Hematopoietic multipotent progenitor cell treated with erythropoietin and hydrocortisone succinate and interleukin-3 and kit ligand, for 8 days (in vitro differentiated cells): ENCODE results near the gene ACKR2.

ENCODE experiments used
- DNase-seq: peaks from one replicate; pipeline ENCODE4 v3.0.0-alpha.2; 2015

The ACKR2 gene, protein sequence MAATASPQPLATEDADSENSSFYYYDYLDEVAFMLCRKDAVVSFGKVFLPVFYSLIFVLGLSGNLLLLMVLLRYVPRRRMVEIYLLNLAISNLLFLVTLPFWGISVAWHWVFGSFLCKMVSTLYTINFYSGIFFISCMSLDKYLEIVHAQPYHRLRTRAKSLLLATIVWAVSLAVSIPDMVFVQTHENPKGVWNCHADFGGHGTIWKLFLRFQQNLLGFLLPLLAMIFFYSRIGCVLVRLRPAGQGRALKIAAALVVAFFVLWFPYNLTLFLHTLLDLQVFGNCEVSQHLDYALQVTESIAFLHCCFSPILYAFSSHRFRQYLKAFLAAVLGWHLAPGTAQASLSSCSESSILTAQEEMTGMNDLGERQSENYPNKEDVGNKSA

DNA sequence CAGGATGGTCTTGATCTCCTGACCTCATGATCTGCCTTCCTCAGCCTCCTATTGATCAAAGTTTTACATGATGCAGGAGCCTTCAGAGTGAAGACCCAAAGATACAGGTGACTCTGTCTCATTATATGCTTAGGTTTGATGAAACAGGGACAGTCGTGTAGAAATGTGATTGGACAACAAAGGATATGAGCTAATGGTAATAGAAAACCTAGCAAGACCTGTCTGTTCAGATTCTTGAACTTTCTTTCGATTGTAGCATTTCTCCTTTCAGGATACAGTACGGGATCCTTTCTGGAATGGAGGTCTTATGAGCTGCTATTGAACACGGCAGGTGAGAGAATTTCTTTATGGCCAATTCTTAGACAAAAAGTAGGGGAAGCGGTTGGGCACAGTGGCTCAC, at the start of gene ACKR2:
Gene ACKR2 (plus strand): TSS at position 244 of the 400 bp plus-strand sequence. CDS start 55,058 bp downstream, outside the sequence.
- no peak for DNase-seq

DNA sequence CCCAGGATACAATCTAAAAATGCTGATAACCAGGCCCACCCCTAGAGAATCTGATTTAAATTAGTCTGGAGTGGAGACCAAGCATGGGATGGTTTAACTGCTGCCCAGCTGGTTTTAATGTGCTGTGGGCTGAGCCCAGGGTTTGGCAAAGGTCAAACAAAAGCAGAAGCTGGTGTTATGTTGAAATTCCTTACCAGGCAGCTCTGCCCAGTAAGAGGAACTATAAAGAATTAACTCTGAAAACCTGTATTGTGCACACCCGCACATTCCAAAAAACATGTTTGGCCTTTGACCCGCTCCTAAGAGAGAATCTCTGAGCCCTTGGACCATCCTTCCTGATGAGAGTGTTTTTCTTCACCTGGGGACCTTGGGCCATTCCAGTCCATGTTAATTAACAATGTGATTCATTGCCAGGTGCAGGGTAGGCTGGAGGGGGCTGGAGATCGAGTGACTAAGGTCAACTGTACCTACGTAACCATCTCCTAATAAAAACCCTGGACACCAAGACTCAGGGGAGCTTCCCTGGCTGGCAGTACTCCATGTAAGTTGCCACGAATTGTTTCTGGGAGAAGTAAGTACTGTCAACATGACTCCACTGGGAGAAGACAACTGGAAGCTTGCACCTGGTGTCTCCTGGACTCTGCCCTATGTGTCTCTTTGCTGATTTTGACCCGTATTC, 47.1 kb upstream of the ACKR2 start:
- no peak for DNase-seq

DNA sequence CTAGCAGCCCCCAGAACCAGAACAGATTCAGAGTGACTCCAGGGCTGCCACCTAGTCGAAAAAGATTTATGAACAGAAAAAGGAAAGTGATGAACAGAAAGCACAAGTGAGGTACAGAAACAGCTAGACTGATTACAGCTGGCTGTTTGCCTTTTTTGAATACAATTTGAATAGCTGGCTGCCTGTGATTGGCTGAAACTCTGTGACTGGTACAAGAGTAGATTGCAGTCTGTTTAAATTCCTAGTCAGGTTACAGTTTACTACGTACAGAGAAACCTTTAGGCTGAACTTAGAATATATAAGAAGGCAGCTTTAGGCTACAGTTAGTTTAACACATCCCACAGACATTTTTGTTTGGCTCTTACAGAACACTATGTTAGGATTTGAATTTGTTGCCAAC, 46.2 kb upstream of the ACKR2 start:
- DNase-seq = no peak

DNA sequence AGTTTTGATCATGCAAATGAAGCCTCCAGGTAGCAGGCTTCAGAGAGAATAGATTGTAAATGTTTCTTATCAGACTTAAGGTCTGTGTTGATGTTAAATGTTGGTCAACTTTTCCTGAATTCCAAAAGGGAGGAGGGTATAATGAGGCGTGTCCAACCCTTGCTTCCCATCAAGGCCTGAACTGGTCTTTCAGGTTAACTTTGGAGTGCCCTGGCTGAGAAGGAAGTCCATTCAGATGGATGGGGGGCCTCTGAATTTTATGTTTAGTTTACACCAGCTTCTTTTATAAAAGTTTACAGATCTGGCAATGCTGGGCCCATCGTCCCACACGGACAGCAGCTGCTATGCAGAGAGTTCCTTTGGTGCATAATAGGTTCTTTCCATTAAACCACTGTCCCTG, 45.1 kb upstream of the ACKR2 start:
- no peak for DNase-seq

DNA sequence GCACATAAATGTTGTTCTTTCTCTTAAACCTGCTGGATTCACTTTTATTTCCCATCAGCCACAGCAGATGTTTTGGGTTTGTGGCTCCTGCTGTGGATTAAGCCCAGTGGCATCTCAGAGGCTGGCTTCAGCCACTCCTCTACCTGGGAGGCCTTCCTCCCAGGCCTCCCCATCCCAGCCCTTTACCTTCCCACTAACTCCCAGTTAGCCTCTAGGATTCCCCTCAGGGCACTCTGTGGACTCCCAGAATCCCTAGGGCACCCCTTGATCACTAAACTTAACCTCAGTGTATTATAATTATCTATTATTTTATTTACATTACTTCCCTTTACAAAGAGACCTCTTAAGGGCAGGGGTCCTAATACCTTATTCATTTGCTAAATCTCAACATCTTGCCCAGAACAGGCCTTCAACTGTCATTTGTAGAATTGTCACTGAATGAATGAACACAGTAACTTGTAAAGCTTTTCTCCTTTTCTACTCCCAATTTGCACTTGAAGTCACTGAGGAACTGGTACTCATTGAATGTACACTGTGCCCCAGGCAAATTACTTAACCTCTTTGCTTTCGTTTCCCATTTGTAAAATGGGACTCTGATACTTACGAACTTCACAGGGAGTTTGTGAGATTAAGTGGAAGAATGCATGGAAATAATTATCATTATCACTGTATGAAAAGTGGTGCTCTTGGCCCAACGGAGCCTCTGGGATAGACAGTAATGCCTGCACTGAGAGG, 44.5 kb upstream of the ACKR2 start:
- no peak for DNase-seq

DNA sequence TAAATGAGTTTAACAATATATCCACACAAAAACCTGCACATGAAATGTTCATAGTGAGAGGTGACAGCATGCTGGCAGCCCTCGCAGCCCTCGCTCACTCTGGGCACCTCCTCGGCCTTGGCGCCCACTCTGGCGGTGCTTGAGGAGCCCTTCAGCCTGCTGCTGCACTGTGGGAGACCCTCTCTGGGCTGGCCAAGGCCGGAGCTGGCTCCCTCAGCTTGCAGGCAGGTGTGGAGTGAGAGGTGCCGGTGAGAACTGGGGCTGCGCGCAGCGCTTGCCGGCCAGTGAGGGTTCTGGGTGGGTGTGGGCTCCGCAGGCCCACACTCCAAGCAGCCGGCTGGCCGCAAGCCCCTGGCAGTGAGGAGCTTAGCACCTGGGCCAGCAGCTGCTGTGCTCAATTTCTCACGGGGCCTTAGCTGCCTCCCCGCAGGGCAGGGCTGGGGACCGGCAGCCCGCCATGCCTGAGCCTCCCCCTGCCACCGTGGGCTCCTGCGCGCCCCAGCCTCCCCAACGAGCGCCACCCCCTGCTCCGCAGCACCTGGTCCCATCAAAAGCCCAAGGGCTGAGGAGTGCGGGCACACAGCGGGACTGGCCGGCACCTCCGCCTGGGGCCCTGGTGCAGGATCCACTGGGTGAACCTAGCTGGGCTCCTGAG, 39.6 kb upstream of the ACKR2 start:
- no peak for DNase-seq

DNA sequence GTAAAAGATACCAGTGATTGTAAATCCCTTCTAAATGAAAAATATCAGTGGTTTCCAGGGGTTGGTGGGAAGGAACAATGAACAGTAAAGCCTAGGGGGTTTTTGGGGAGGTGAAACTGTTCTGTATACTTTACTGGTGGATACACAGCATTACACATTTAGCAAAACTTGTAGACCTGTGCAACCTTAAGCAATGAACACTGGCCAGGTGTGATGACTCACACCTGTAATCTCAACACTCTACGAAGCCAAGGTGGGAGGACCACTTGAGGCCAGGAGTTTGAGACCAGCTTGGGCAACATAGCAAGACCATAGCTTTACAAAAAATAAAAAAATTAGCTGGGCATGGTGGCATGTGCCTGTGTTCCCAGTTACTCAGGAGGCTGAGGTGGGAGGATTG, 38.0 kb upstream of the ACKR2 start:
- DNase-seq = no peak

DNA sequence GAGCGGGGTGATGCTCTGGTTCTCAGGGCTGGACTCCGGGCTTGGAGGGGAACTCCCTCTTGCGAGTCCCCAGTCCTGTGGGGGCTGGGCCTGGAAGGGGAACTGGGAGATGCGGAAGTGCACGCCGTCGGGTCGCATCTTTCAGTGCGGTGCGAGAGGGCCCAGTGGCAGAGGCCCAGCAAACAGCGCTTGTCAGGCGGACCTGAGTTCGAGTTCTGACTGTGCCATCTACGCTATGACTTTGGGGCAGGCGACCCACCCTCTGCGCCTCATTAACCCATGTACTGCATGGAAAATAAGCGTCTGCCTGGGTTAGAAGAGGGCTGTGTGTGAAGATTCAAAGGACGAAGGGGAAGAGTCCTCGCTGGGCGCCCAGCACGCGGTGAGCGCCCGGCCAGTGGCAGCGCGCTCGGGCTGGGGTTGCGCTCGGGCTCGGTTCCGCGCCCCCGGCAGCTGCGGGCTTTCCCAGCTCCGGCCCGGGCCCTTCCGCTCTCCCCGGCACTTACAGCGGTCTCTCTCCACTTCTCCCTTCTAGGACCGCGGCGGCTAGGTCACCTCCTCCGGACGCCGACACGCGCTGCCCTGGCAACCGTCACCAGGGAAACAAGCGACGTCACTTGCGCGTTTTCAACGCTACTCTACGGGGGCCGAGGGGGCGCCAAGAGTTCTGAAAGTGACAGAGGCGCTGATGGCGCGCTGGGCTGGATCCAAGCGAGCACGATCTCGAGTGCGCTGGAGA, 36.4 kb upstream of the ACKR2 start, which contains the start of gene CCDC13:
Gene CCDC13 (minus strand): TSS at position 584 of the 739 bp plus-strand sequence. CDS start 14,908 bp downstream, outside the sequence.
- DNase-seq = peak; percentile 93

DNA sequence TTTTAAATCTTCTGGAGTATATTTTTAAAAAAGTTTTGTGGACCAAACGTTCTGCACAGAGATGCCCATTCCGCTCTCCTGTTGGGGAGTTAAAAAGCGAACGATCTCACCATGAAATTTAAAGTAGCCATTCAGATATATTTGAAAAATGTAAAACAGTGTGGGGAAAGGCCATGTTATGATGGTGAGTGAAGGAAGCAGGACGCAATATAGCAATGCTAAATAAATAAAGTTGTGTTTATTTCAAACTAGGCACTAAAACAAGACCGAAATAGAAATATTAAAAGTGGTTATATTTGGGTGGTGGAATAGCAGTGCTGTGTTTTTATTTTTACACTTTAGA, 35.9 kb upstream of the ACKR2 start:
- no peak for DNase-seq

DNA sequence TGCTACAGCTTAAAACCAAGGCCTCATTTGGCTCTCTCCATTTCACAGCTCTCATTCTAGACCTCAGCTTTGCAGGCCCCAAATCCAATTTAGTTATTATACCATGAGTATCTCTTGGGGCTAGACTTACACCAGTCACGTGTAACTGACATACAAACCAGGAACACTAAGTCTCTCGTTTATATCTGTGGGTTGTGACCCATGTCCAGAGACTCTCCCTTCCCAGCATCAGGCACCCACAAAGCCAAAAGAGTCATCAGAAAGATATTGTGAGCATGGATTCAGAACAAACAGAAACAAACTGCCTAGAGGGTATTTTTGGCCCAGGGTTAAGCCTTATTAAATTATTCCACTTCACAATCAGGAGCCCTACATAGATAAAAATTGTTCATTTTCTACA, 30.6 kb upstream of the ACKR2 start:
- no peak for DNase-seq

DNA sequence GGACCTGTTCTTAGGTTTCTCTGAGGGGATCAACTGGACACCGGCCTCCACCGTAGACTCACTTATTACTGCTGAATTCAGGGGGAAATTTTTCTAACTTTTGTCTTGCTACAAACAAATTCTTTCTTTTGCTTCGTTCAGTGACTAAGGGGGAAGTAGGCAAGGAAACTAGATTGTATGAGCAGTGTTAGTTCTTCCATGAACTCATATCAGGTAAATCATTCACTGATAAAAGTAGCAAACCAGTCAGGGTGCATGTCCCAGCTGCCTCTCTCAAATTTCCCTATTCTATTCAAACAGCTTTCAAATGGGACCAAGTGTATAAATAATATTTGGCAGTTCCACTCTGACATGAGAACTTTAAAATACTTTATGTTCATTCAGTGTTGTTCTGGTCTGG, 28.8 kb upstream of the ACKR2 start:
- no peak for DNase-seq

DNA sequence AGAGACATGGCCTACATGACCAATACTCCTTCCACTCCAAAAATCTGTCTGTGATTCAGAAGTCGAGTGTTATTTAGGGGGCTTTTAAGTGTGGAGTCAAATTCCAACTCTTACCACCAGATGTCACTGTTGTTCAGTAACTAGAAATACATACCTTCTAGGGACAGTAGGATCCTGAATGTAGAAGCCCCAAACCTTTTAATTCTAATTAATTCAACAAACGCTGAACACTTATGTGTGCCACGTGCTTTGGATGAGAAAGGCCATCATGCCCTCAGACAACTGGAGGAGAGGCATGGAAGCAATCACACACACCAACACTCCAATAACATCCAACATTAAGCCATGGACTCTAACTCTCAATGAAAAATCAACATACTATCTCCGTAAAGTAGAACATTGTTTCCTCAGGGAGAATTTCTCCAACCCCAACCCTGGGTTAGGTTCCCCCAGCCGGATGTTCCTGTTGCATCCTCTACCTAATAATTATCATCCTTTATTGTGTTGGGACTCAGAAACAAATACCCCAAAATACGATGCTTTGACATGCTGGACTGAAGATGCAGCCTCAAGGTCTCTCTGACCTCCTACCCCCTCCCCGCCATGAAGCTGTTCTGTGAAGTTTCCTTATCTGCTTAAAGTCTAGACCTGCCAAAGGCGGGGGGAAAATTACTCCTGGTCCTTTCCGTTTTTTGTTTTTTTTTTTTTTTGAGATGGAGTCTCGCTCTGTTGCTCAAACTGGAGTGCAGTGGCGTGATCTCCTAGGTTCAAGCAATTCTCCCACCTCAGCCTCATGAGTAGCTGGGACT, 28.1 kb upstream of the ACKR2 start:
- peak; percentile 85 for DNase-seq

DNA sequence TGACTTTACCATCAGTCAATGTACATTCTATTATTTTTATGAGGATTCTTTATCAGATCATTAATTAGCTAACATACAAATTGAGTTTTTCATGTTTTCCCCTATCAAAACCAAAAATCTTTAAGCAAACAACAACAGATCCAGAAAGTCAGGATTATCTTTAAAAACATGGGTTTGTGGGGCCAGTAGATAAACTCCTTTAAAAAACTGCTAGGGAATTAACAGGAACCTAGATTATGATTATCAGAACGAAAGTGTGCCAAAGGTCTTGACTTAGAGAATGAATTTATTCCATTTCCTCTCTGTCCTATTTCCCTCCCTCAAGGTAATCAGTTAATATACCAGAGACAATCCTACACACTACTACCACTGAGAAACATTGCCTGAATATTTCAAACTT, 23.0 kb upstream of the ACKR2 start:
- DNase-seq = peak; percentile 87

DNA sequence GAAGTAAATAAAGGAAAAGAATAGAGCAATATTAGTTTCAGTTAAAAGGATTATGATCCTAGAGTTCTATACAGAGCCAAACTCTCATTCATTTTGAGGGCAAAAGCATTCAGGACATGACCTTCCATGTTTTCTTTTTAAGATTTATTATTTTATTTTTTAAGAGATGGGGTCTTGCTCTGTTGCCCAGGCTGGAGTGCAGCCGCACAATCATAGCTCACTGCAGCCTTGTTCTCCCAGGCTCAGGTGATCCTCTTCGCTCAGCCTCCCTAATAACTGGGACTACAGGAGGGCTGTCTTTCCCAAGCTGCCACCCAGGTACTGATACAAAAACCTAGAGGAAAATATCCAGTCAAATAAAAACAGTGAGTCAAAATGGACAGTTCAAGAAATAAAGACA, 22.6 kb upstream of the ACKR2 start:
- DNase-seq = no peak

DNA sequence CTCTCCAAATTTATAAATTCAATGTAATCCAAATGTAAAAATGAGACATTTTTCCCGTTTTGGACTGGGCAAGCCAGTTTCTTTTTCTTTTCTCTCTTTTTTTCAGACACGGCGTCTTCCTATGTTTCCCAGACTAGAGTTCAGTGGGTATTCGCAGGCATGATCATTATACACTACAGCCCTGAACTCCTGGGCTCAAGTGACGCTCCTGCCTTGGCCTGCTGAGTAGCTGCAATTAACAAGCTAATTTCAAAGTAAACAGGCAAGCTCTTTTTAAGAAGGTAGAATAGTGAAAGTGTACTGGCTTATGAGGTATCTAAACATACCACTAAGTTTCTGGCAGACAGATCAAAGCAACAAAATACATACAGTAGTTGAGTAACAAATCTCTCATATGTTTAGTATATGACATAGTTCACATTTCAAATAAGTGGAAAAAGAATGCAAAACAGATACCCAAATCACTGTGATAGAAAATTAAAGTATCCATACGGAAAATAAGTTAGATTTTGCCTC, 18.5 kb upstream of the ACKR2 start:
- no peak for DNase-seq

DNA sequence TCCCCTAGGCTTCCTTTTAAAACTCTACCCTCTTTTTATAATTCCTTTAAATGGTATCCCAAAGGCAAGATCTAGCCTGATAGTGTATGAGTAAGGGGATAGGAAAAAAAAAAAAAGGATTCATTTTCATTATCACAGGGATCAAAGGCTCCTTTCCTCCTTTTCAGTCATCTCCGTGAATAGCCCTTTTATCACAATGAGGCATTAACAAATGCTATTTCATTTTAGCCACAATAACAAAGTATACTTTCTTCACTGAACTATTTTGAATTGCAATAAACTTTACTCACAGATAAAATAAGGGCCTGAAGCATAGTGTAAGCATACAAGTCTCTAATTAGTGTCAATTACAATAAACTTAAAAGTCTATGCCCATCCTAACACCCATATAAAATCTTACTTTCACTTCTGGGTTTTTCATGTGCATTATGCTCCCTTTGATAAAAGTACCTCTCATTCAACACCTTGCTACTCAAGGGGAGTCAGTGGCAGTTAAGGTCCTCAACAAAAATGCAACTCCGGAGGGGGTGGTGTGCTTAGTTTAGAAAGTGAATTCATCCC, 13.5 kb upstream of the ACKR2 start:
- no peak for DNase-seq

DNA sequence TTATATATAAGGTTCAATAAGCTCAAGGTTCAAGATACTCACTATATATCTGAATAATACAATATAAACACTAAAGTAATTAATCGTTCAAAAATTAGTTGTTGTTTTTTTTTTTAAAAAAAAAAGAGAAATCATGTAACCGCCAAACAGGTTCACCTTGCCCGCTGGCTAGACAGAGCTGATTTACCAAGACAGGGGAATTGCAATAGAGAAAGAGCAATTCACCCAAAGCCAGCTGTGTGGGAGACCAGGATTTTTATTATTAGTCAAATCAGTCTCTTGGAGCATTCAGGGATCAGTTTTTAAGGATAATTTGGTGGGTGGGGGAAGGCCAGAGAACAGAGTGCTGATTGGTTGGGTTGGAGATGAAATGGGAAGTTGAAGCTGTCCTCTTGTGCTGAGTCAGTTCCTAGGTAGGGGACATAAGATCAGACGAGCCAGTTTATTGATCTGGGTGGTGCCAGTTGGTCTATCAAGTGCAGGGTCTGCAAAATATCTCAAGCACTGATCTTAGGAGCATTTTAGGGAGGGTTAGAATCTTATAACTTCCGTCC, 12.8 kb upstream of the ACKR2 start:
- DNase-seq = no peak

DNA sequence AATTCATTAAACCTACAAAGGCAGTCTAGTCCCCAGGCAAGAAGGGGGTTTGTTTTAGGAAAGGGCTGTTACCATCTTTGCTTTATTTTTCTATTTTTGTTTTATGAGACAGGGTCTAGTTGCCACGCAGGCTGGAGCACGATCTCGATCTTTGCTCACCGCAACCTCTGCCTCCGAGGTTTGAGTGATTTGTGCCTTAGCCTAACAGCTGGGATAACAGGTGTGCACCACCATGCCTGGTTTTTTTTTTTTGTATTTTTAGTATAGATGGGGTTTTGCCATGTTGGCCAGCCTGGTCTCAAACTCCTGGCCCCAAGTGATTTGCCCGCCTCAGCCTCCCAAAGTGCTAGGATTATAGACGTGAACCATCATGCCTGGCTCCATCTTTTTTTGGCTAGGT, 9.9 kb upstream of the ACKR2 start:
- no peak for DNase-seq

DNA sequence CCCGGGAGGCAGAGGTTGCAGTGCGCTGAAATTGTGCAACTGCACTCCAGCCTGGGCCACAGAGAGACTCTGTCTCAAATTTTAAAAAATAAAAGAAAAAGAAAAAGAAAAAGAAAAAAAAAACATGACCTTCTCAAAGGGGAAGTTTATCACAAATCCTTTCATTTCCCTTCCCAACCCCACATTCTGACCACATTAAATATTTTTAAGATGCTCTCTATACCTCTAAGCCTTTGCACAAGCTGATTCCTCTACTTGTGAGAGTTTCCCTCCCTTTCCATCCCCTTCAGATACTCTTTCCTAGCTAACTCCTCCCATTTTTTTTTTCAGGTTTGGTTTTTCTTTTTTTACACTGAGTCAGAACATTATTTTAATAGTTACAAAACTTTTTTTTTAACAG, 9.0 kb upstream of the ACKR2 start:
- no peak for DNase-seq

DNA sequence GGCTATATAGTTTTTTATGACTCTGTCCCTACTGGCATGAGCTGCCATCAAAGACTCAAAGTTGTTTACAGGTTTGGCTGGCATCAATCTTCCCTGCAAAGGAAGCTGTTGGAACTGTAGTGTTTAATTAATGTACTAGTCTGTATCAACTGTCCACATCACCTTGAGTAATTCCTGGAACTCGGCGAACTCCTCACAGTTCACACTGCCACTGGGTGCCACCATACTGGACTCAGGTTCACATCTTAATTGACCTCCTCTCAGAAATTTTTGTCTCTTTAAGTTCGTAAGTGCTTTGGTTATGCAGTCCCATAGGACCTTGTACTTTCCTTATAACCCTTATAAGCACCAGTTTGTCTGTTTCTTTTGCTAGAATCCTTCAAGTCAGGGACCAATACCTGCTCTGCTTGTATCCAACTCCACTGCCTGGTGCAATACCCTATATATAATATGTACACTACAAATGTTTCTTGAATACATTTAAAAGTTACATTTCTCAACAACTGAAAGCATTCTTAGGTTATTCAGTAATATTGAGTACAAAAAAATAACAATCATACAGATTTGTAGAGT, 8.1 kb upstream of the ACKR2 start:
- DNase-seq = no peak
